H1 (cell line): Measurements from ENCODE around the gene NEUROD6. TPM values are rescaled to one million over a fixed set of nuclear protein-coding genes. Genes with fewer than 3 reads are reported as not detected.

Experiments used
- BACH1 ChIP-seq: IDR thresholded peaks from 2 replicates; pipeline ENCODE4 v1.6.1; 2012; ENCODE audit warnings: low read length, improper control_type of control experiment
- CEBPB ChIP-seq: IDR thresholded peaks from 2 replicates; pipeline ENCODE4 v1.6.1; 2012; ENCODE audit warnings: low read depth, low read length
- E2F6 ChIP-seq: IDR thresholded peaks from 2 replicates; pipeline ENCODE4 v1.6.1; 2012; ENCODE audit warnings: inconsistent platforms
- KDM5A ChIP-seq: fragments of 200-600 bp; IDR thresholded peaks from 2 replicates; pipeline ENCODE4 v1.7.1; 2012; ENCODE audit warnings: mild to moderate bottlenecking, low read length, inconsistent platforms, mixed read lengths
- NANOG ChIP-seq: IDR thresholded peaks from 2 replicates; pipeline ENCODE4 v1.6.1; 2011; ENCODE audit warnings: low read length, low read depth, mild to moderate bottlenecking, inconsistent platforms; ENCODE audit not compliant: insufficient read depth, poor library complexity, severe bottlenecking
- PHF8 ChIP-seq: fragments of 200-600 bp; sonication (generic); conservative IDR thresholded peaks from 2 replicates; pipeline ENCODE4 v1.7.1; 2012; ENCODE audit warnings: low read depth, mild to moderate bottlenecking, inconsistent platforms, low read length, moderate library complexity
- TEAD4 ChIP-seq: IDR thresholded peaks from 2 replicates; pipeline ENCODE4 v1.6.1; 2012; ENCODE audit warnings: low read depth, low read length, inconsistent platforms, mixed read lengths
- polyA plus RNA-seq, 7 experiments: library from polyadenylated mRNA; depleted of rRNA in 3 of 7; stranded (reverse) in 5 of 7; unstranded in 2 of 7; fragments of >200 nt in 5 of 7; fragments of 200-250 nt in 2 of 7; gene quantifications; 1 replicate in 5 of 7; 2 replicates in 1 of 7; 4 replicates in 1 of 7; pipeline versions ENCODE4 v1.2.1 to v1.2.3, GENCODE V29; 2011 to 2013; ENCODE audit warnings: missing spikeins in 2 of 7, mixed read lengths in 2 of 7
- total RNA-seq: library from RNA; stranded (reverse); fragmentation: NEBNext Ultra II Directional; extraction: Animal tissue kit (Norgen Biotek cat#: 25700); gene quantifications from 2 replicates; pipeline ENCODE4 v1.2.1, GENCODE V29; 2021
- TF ChIP-seq, protein P1 (sequence below): IDR thresholded peaks from 2 replicates; pipeline ENCODE4 v1.6.1; 2011; ENCODE audit warnings: low read depth, mild to moderate bottlenecking, low read length; ENCODE audit not compliant: insufficient read depth

Gene NEUROD6
- total and polyA plus RNA-seq, 2 of the 8 experiments (the other 6 are each of a cell fraction or from before 2014, with no cell fraction given) = not detected

GRCh38 chr7:31343516-31344305 lies 3.2 kb upstream of the NEUROD6 start (continued):
- TF ChIP-seq, protein P1, sequence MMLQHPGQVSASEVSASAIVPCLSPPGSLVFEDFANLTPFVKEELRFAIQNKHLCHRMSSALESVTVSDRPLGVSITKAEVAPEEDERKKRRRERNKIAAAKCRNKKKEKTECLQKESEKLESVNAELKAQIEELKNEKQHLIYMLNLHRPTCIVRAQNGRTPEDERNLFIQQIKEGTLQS = no peak
- TF ChIP-seq PHF8 = no peak
- no peak for TF ChIP-seq BACH1
- no peak for TF ChIP-seq TEAD4
- no peak for TF ChIP-seq NANOG
- no peak for TF ChIP-seq CEBPB
- no peak for TF ChIP-seq KDM5A
- no peak for TF ChIP-seq E2F6
